GM12891 (cell line): Measurements from ENCODE around the gene HMCN1.

ENCODE experiments used
- PAX5 ChIP-seq: IDR thresholded peaks from 2 replicates; pipeline ENCODE4 v1.6.1; 2011; ENCODE audit warnings: low read length, moderate library complexity, mild to moderate bottlenecking; ENCODE audit not compliant: insufficient read depth, severe bottlenecking
- POLR2A ChIP-seq: IDR thresholded peaks from 2 replicates; pipeline ENCODE4 v1.6.1; 2011; ENCODE audit warnings: low read depth, low read length, control low read depth
- POLR2AphosphoS5 ChIP-seq: IDR thresholded peaks from 2 replicates; pipeline ENCODE4 v1.6.1; 2011; ENCODE audit warnings: low read depth, low read length, control low read depth

DNA sequence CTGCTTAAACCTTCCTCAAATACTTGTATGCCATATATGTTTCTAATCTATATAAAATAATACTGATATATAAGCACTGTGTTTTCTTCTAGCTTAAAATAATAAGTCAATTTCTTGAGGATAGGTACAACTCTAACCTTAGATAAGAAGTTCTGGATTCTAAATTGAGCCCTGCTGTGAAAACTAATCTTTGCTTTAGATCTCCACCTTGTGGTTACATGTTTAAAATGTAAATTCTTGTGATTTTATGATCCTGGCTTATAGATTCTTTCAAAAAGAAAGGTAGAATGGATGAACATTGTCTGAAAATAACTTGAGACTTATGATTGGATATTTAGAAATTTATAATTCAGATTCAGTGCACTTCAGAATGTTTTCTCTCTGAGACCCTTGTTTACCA is 38.9 kb upstream of the HMCN1 start:
- no peak for TF ChIP-seq POLR2AphosphoS5
- no peak for TF ChIP-seq PAX5
- no peak for TF ChIP-seq POLR2A
